GM23248 (cell line): Measurements from ENCODE around the gene CIPC.

Source experiments
- EZH2 ChIP-seq: fragments of 200-600 bp; sonication (generic); IDR thresholded peaks from 2 replicates; pipeline ENCODE4 v1.6.1; 2018; ENCODE audit warnings: antibody characterized with exemption, mild to moderate bottlenecking; ENCODE audit not compliant: insufficient read depth, poor library complexity, severe bottlenecking
- EZH2phosphoT487 ChIP-seq: fragments of 200-600 bp; sonication (generic); IDR thresholded peaks from 2 replicates; pipeline ENCODE4 v1.6.1; 2018; ENCODE audit warnings: antibody characterized with exemption, moderate library complexity, mild to moderate bottlenecking, low read depth; ENCODE audit not compliant: insufficient read depth

DNA sequence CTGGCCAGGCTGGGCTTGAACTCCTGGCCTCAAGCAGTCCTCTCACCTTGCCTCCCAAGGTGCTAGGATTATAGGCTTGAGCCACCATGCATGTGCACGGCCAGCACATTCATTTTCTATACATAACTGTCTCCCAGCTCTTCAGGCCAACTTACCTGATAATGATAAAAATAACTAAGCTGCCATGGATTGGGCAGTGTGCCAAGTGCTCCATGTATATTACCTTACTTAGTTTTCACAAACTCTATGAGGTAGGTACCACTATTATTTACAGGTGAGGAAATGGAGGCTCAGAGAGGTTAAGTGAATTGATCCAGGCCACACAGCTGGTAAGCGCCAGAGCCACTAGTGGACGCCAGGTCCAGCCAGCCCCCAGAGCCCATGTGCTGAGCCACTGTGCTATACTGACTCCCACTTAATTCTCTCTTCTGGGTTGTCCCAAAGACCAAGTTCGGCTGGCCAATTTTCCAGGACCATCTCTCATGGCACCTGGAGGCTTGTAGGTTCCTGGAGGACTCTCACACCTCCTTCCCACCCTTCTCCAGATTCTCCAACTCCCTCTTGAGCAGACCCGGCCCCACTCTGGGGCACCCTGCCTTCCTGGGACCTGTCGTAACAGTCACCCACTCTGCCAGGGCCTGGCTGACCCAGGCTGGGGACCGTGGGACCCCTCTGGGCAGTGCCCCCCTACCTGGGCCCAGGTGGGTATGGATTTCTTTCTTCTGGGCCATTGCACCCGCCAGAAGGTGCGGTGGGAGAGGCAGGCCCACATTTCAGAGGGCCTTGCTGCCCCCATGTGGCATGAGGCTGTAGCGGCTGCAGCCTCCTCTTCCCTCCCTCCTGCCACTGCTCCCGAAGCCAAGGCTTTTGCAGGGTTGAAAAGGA lies 30.2 kb upstream of the CIPC start:
- TF ChIP-seq EZH2 = no peak
- no peak for TF ChIP-seq EZH2phosphoT487
